Gastrocnemius medialis (tissue), 4 donors: ENCODE data around the gene SLC2A4. TPM values are rescaled to one million over a fixed set of nuclear protein-coding genes. Genes with fewer than 3 reads are reported as not detected.

Experiments used
- ATAC-seq, 2 donors: fragments of 150-250 bp; one replicate each; pipeline ENCODE4 v1.9.1; 2016
- DNase-seq, 2 donors: peaks; one replicate each; pipeline ENCODE4 v3.0.0-alpha.2; 2019
- H3K27ac ChIP-seq, 4 donors: fragments of 200-600 bp; sonication (generic); 1 replicate in 1 of 4; 2 replicates in 3 of 4; pipeline ENCODE4 v1.5.1; 2016 to 2018; ENCODE audit warnings: mild to moderate bottlenecking in 2 of 4, moderate library complexity in 1 of 4
- H3K27me3 ChIP-seq, 3 donors: fragments of 200-600 bp; sonication (generic) in 2 of 3; 1 replicate in 1 of 3; 2 replicates in 2 of 3; pipeline versions ENCODE4 v1.5.1 to v1.6.0; 2016 to 2019; ENCODE audit warnings: mild to moderate bottlenecking in 1 of 3, moderate library complexity in 1 of 3
- H3K36me3 ChIP-seq, 2 donors: fragments of 200-600 bp; sonication (generic) in 1 of 2; one replicate each; pipeline ENCODE4 v1.5.1; 2017 to 2018
- H3K4me1 ChIP-seq, 2 donors: fragments of 200-600 bp; sonication (generic) in 1 of 2; one replicate each; pipeline ENCODE4 v1.5.1; 2016 to 2017; ENCODE audit warnings: mild to moderate bottlenecking in 2 of 2
- H3K4me3 ChIP-seq, 4 donors: fragments of 200-600 bp; sonication (generic) in 3 of 4; 1 replicate in 1 of 4; 2 replicates in 3 of 4; pipeline ENCODE4 v1.5.1; 2016 to 2019; ENCODE audit warnings: mild to moderate bottlenecking in 2 of 4
- H3K9me3 ChIP-seq, 3 donors: fragments of 200-600 bp; sonication (generic) in 2 of 3; 1 replicate in 1 of 3; 2 replicates in 2 of 3; pipeline ENCODE4 v1.5.1; 2016 to 2019
- POLR2A ChIP-seq, 2 donors: fragments of 450-650 bp; IDR thresholded peaks; one replicate each; pipeline ENCODE4 v1.6.1; 2017; ENCODE audit warnings: antibody characterized with exemption in 2 of 2, mild to moderate bottlenecking in 2 of 2, moderate library complexity in 2 of 2
- in situ Hi-C, 4 donors: fragments of 200-750 bp; cut with MboI; loops; one replicate each; pipeline versions ENCODE4 v1.15.0 to v1.8.0; 2017; ENCODE audit warnings: low sequenced_read_pairs in 4 of 4
- intact Hi-C: fragments of 100-400 bp; cut with DNase I; formaldehyde crosslinking; loops from one replicate; pipeline ENCODE4 v1.15.1; 2023; ENCODE audit warnings: low total_unique reads
- total RNA-seq, 4 donors: library from RNA; depleted of rRNA; stranded (reverse); fragments of >200 nt; gene quantifications; one replicate each; pipeline versions ENCODE4 v1.1.0 to v1.2.3, GENCODE V29; 2016
- TF ChIP-seq, protein P1 (sequence below), 5 experiments: fragments of 450-650 bp in 3 of 5; fragments of 200-600 bp in 2 of 5; sonication (generic) in 2 of 5; IDR thresholded peaks in 4 of 5; conservative IDR thresholded peaks in 1 of 5; 1 replicate in 4 of 5; 2 replicates in 1 of 5; pipeline ENCODE4 v1.5.1; 2016 to 2019; ENCODE audit warnings: antibody characterized with exemption in 5 of 5, mild to moderate bottlenecking in 3 of 5, moderate library complexity in 3 of 5

The SLC2A4 gene
- total RNA-seq, 4 donors from 2014 or later = 148 to 310 (median 227) TPM

DNA sequence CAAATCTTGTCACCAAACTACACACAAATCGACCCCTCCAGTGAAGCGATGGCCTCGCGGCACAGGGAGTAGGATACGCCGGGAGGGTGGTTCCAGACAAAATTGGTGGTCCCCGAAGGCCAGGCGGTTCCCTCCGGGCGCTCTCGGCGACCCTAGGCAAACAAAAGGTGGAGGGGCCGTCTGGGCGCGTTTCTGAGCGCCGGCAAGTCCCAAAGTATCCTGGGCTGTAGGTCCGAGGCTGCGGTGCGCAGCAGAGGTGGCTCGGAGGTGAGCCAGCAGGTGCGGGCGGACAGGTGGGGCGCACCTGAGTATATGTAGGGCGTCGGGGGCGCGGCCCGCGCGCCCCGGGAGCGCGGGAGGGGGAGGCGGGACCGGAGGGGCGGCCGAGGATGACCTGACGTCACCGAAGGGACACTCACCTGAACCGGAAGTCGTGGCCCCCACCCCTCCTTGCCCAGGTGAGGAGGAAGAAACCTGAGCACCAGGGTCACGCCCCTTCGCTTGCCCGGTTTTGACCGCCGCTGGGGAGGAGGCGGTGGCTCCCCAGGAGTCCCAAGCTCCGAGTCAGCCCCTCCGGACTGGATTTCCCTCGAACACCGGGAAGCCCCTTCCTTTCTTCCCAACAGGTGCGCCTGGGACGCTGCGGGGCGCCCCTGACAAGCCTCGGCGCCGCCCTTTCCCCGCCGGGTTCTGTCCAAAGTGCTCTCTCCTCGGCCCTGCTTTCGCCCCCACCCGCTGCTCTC, 19.2 kb upstream of the SLC2A4 start, which contains the start of gene CLDN7:
CLDN7 (minus strand) TSS at position 287 of the 743 bp plus-strand sequence. CDS start 435 bp downstream, outside the sequence.
- Histone ChIP-seq H3K9me3 (no peaks in the 10 kb centered on the region), H3K36me3 (peaks cover 0 to 27% of the 10 kb centered on the region in 2 donors), H3K27ac (peak within 1 kb of the TSS in 1 of 4 donors; percentile 11), H3K27me3 (peaks cover 41 to 54% (median 43%) of the 10 kb centered on the region in 3 donors), H3K4me1 (peaks cover 5 to 9% of the 10 kb centered on the region in 2 donors), H3K4me3 (peak within 1 kb of the TSS; percentile 52 to 63 (median 53))
- no peak for DNase-seq
- intact Hi-C loops (no loop called here), in situ Hi-C loops (no loop called here)
- ATAC-seq = no peak
- TF ChIP-seq, protein P1, sequence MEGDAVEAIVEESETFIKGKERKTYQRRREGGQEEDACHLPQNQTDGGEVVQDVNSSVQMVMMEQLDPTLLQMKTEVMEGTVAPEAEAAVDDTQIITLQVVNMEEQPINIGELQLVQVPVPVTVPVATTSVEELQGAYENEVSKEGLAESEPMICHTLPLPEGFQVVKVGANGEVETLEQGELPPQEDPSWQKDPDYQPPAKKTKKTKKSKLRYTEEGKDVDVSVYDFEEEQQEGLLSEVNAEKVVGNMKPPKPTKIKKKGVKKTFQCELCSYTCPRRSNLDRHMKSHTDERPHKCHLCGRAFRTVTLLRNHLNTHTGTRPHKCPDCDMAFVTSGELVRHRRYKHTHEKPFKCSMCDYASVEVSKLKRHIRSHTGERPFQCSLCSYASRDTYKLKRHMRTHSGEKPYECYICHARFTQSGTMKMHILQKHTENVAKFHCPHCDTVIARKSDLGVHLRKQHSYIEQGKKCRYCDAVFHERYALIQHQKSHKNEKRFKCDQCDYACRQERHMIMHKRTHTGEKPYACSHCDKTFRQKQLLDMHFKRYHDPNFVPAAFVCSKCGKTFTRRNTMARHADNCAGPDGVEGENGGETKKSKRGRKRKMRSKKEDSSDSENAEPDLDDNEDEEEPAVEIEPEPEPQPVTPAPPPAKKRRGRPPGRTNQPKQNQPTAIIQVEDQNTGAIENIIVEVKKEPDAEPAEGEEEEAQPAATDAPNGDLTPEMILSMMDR (IDR thresholded peaks at IDR 0.05 in 4 of 5, conservative IDR thresholded peaks at IDR 0.05 in 1 of 5) = no peak
- TF ChIP-seq POLR2A (IDR thresholded peaks at IDR 0.05) = no peak

DNA sequence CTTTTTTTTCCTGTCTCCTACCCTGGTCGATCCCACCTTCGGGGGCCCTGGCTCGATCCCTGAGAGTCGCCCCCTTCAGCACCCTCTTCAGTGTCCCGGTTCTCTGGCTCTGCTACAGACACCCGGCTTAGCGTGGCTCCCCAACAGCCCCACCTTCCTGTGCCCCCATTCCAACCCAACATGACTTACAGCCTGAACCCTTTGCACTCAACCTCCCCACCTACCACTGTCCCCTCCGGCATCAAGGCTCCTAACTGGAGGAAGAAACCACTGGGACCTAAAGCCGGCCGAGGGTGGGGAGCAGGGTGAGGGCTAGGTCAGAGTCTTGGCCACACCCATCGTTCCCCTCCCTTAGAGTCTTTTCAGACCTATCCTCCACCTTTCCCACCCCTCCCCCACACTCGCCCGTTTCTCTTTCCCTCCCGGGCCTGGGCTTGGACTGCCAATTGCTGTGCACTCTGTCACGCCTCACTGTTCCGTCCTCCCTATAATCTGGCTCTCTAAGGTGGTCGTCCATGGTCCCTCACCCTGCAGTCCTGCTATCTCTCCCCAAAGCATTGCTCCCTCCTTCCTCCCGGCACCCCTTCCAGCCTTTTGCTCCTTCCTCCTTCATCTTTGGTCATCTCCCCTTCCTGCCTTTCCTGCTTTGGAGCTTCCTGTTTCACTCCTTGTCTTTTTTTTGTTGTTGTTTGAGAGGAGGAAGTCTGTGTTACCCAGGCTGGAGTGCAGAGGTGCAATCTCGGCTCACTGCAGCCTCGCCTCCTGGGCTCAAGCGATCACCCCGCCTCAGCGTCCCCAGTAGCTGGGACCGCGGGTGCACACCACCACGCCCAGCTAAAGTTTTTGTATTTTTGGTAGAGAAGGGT, 18.4 kb upstream of the SLC2A4 start:
- in situ Hi-C loops = no loop called here
- TF ChIP-seq, protein P1 (IDR thresholded peaks at IDR 0.05 in 4 of 5, conservative IDR thresholded peaks at IDR 0.05 in 1 of 5) = no peak
- no peak for TF ChIP-seq POLR2A (IDR thresholded peaks at IDR 0.05)
- Histone ChIP-seq H3K4me3 (peak overlapping the region in 3 of 4 donors; percentile 0 to 52 (median 6)), H3K4me1 (peaks cover 5 to 9% of the 10 kb centered on the region in 2 donors), H3K27ac (no peak overlapping the region), H3K9me3 (no peaks in the 10 kb centered on the region), H3K27me3 (peaks cover 41 to 54% (median 43%) of the 10 kb centered on the region in 3 donors), H3K36me3 (peaks cover 0 to 18% of the 10 kb centered on the region in 2 donors)
- no peak for DNase-seq
- no peak for ATAC-seq
- intact Hi-C loops = no loop called here

GRCh38 chr17:7263801-7264078, 17.8 kb upstream of the SLC2A4 start:
- no peak overlapping the region for H3K27ac ChIP-seq
- H3K27me3 ChIP-seq = peaks cover 41 to 54% (median 43%) of the 10 kb centered on the region in 3 donors
- intact Hi-C loops = no loop called here
- H3K4me3 ChIP-seq = no peak overlapping the region
- in situ Hi-C loops = no loop called here
- DNase-seq (no peak), ATAC-seq (no peak)
- peaks cover 0 to 14% of the 10 kb centered on the region in 2 donors for H3K36me3 ChIP-seq
- H3K4me1 ChIP-seq = peaks cover 5 to 9% of the 10 kb centered on the region in 2 donors
- TF ChIP-seq, protein P1 (IDR thresholded peaks at IDR 0.05 in 4 of 5, conservative IDR thresholded peaks at IDR 0.05 in 1 of 5) = no peak
- TF ChIP-seq POLR2A (IDR thresholded peaks at IDR 0.05) = no peak
- no peaks in the 10 kb centered on the region for H3K9me3 ChIP-seq

GRCh38 chr17:7266784-7267183, 14.7 kb upstream of the SLC2A4 start:
- in situ Hi-C loops = no loop called here
- peaks cover 29 to 40% (median 30%) of the 10 kb centered on the region in 3 donors for H3K27me3 ChIP-seq

More at GRCh38 chr17:7266784-7267183, 14.7 kb upstream of the SLC2A4 start:
- no peak for ATAC-seq
- no peaks in the 10 kb centered on the region for H3K4me1 ChIP-seq
- H3K4me3 ChIP-seq = no peak overlapping the region
- no peaks in the 10 kb centered on the region for H3K36me3 ChIP-seq
- H3K9me3 ChIP-seq = no peaks in the 10 kb centered on the region
- DNase-seq = no peak
- no peak overlapping the region for H3K27ac ChIP-seq
- no peak for TF ChIP-seq POLR2A (IDR thresholded peaks at IDR 0.05)
- TF ChIP-seq, protein P1 (IDR thresholded peaks at IDR 0.05 in 4 of 5, conservative IDR thresholded peaks at IDR 0.05 in 1 of 5) = no peak
- intact Hi-C loops = no loop called here
